H9 (cell line): ENCODE results near the gene GBP4. TPM values are rescaled to one million over a fixed set of nuclear protein-coding genes. Genes with fewer than 3 reads are reported as not detected.
"Not testable (repeated sequence)": the region's sequence is repeated elsewhere in the genome, so short reads cannot be mapped to it uniquely, and the experiment has no call there.

ENCODE experiments used
- DNase-seq: peaks from one replicate; pipeline ENCODE4 v3.0.0-alpha.2; 2017
- H2AFZ ChIP-seq: one replicate; pipeline ENCODE4 v1.6.1; 2013; ENCODE audit warnings: mild to moderate bottlenecking, low read length, control low read depth, moderate library complexity
- H2AK5ac ChIP-seq: 2 replicates; pipeline ENCODE4 v1.6.1; 2013; ENCODE audit warnings: low read length, control low read depth, mixed read lengths; ENCODE audit not compliant: insufficient read length
- H2BK120ac ChIP-seq: one replicate; pipeline ENCODE4 v1.6.1; 2013; ENCODE audit warnings: low read depth, mild to moderate bottlenecking, low read length, control low read depth, inconsistent platforms; ENCODE audit not compliant: poor library complexity, severe bottlenecking
- H2BK12ac ChIP-seq: 2 replicates; pipeline ENCODE4 v1.6.1; 2013; ENCODE audit warnings: low read length, control low read depth, mixed read lengths, low read depth; ENCODE audit not compliant: insufficient read length
- H2BK15ac ChIP-seq: 2 replicates; pipeline ENCODE4 v1.6.1; 2013; ENCODE audit warnings: low read depth, low read length, control low read depth
- H2BK20ac ChIP-seq: one replicate; pipeline ENCODE4 v1.6.1; 2013; ENCODE audit warnings: low read depth, mild to moderate bottlenecking, low read length, control low read depth, inconsistent platforms; ENCODE audit not compliant: poor library complexity, severe bottlenecking
- H2BK5ac ChIP-seq: 2 replicates; pipeline ENCODE4 v1.6.1; 2013; ENCODE audit warnings: low read length, control low read depth, mixed read lengths; ENCODE audit not compliant: insufficient read length
- H3K14ac ChIP-seq: 2 replicates; pipeline ENCODE4 v1.6.1; 2013; ENCODE audit warnings: low read length, control low read depth; ENCODE audit not compliant: insufficient read depth
- H3K18ac ChIP-seq: 2 replicates; pipeline ENCODE4 v1.6.1; 2013; ENCODE audit warnings: low read depth, mild to moderate bottlenecking, mixed read lengths, low read length, control low read depth; ENCODE audit not compliant: insufficient read length
- H3K23ac ChIP-seq: 2 replicates; pipeline ENCODE4 v1.6.1; 2013; ENCODE audit warnings: low read length, control low read depth, mixed read lengths, low read depth; ENCODE audit not compliant: insufficient read length
- H3K23me2 ChIP-seq: 2 replicates; pipeline ENCODE4 v1.6.1; 2013; ENCODE audit warnings: low read depth, mild to moderate bottlenecking, mixed read lengths, low read length, control low read depth; ENCODE audit not compliant: insufficient read length, poor library complexity, severe bottlenecking
- H3K27ac ChIP-seq: 2 replicates; pipeline ENCODE4 v1.5.1; 2013; ENCODE audit warnings: low read length, control low read depth, mixed read lengths, low read depth; ENCODE audit not compliant: insufficient read length
- H3K27me3 ChIP-seq: 2 replicates; pipeline ENCODE4 v1.6.1; 2013; ENCODE audit warnings: low read length, control low read depth, inconsistent platforms; ENCODE audit not compliant: insufficient read depth
- H3K4ac ChIP-seq: 2 replicates; pipeline ENCODE4 v1.6.1; 2013; ENCODE audit warnings: low read depth, mild to moderate bottlenecking, control low read depth, inconsistent platforms, low read length, moderate library complexity
- H3K4me1 ChIP-seq: 2 replicates; pipeline ENCODE4 v1.6.1; 2013; ENCODE audit warnings: low read length, control low read depth, inconsistent platforms; ENCODE audit not compliant: insufficient read depth
- H3K4me2 ChIP-seq: 2 replicates; pipeline ENCODE4 v1.6.1; 2013; ENCODE audit warnings: low read length, control low read depth, mixed read lengths; ENCODE audit not compliant: insufficient read length, insufficient read depth
- H3K56ac ChIP-seq: 2 replicates; pipeline ENCODE4 v1.6.1; 2013; ENCODE audit warnings: low read depth, mild to moderate bottlenecking, mixed read lengths, low read length, control low read depth; ENCODE audit not compliant: insufficient read length
- H3K79me1 ChIP-seq: 2 replicates; pipeline ENCODE4 v1.6.1; 2013; ENCODE audit warnings: low read depth, mild to moderate bottlenecking, moderate library complexity, low read length, control low read depth, inconsistent platforms; ENCODE audit not compliant: insufficient read depth, poor library complexity, severe bottlenecking
- H3K79me2 ChIP-seq: 2 replicates; pipeline ENCODE4 v1.6.1; 2013; ENCODE audit warnings: low read length, control low read depth, inconsistent platforms; ENCODE audit not compliant: insufficient read depth
- H3K9ac ChIP-seq: 2 replicates; pipeline ENCODE4 v1.6.1; 2013; ENCODE audit warnings: low read length, control low read depth, mixed read lengths; ENCODE audit not compliant: insufficient read length; ENCODE audit errors: extremely low read depth
- H3K9me3 ChIP-seq: one replicate; pipeline ENCODE4 v1.6.1; 2013; ENCODE audit warnings: low read depth, low read length, inconsistent platforms; ENCODE audit not compliant: control insufficient read depth
- H3T11ph ChIP-seq: one replicate; pipeline ENCODE4 v1.6.1; 2013; ENCODE audit warnings: mild to moderate bottlenecking, low read length, control low read depth, inconsistent platforms
- H4K20me1 ChIP-seq: one replicate; pipeline ENCODE4 v1.6.1; 2013; ENCODE audit not compliant: control insufficient read depth, insufficient read length, insufficient read depth
- H4K5ac ChIP-seq: 2 replicates; pipeline ENCODE4 v1.6.1; 2013; ENCODE audit warnings: low read depth, mild to moderate bottlenecking, mixed read lengths, low read length, control low read depth; ENCODE audit not compliant: insufficient read length
- H4K8ac ChIP-seq: replicated peaks from 2 replicates; pipeline ENCODE4 v1.6.1; 2013; ENCODE audit warnings: low read length, control low read depth, mixed read lengths, low read depth; ENCODE audit not compliant: insufficient read length
- H4K91ac ChIP-seq: 2 replicates; pipeline ENCODE4 v1.6.1; 2013; ENCODE audit warnings: low read depth, mild to moderate bottlenecking, moderate library complexity, mixed read lengths, low read length, control low read depth; ENCODE audit not compliant: insufficient read length
- H3K27ac Mint-ChIP-seq, 3 experiments: 2 replicates in 2 of 3; 3 replicates in 1 of 3; pipeline ENCODE4 v1.8.0; 2020 to 2021; ENCODE audit warnings: mixed read lengths in 3 of 3, mild to moderate bottlenecking in 1 of 3, moderate library complexity in 1 of 3
- H3K27me3 Mint-ChIP-seq: 2 replicates; pipeline ENCODE4 v1.8.0; 2021; ENCODE audit warnings: low read depth, mild to moderate bottlenecking, moderate library complexity, mixed read lengths
- H3K36me3 Mint-ChIP-seq, 3 experiments: 2 replicates in 2 of 3; 3 replicates in 1 of 3; pipeline ENCODE4 v1.8.0; 2020 to 2021; ENCODE audit warnings: low read depth in 3 of 3, mixed read lengths in 3 of 3; ENCODE audit not compliant: insufficient read depth in 1 of 3
- H3K4me1 Mint-ChIP-seq, 2 experiments: 2 replicates each; pipeline ENCODE4 v1.8.0; 2020; ENCODE audit warnings: mixed read lengths in 2 of 2
- H3K4me3 Mint-ChIP-seq, 2 experiments: 2 replicates in 1 of 2; 3 replicates in 1 of 2; pipeline ENCODE4 v1.8.0; 2020 to 2021; ENCODE audit warnings: mild to moderate bottlenecking in 2 of 2, mixed read lengths in 2 of 2, moderate library complexity in 1 of 2
- H3K9me3 Mint-ChIP-seq, 2 experiments: 2 replicates in 1 of 2; 3 replicates in 1 of 2; pipeline ENCODE4 v1.8.0; 2020; ENCODE audit warnings: mild to moderate bottlenecking in 2 of 2, mixed read lengths in 2 of 2, moderate library complexity in 1 of 2
- CTCF ChIP-seq: fragments of 200-600 bp; sonication (generic); conservative IDR thresholded peaks from 3 replicates; pipeline ENCODE4 v1.8.0; 2021; ENCODE audit warnings: antibody characterized with exemption, mild to moderate bottlenecking
- WGBS: extraction: QIAGEN DNeasy Blood & Tissue Kit; methylation state at CpG from one replicate; pipeline ENCODE4 v1.1.7; 2013; ENCODE audit warnings: missing lambda C conversion rate, low lambda C conversion rate, mixed read lengths; ENCODE audit not compliant: insufficient read length; ENCODE audit errors: extremely low coverage; 5-methylcytosine and 5-hydroxymethylcytosine counted together
- total RNA-seq: library from RNA; stranded (reverse); gene quantifications from 2 replicates; pipeline ENCODE4 v1.2.1, GENCODE V29; 2021

GBP4 gene
- total RNA-seq, 1 experiment from 2014 or later = not detected

- no peak overlapping the region for H2BK15ac ChIP-seq
- H2AFZ ChIP-seq = no peak overlapping the region
- no peak overlapping the region for H2AK5ac ChIP-seq
- H2BK20ac ChIP-seq = no peak overlapping the region
- no peaks in the 10 kb centered on the region for H3K79me2 ChIP-seq
- no peak overlapping the region for H4K5ac ChIP-seq
- no peak overlapping the region for H3K27ac ChIP-seq
- peaks cover 17 to 36% of the 10 kb centered on the region in 2 experiments for H3K9me3 Mint-ChIP-seq
- no peak overlapping the region for H3T11ph ChIP-seq
- no peak for DNase-seq
- H3K36me3 Mint-ChIP-seq = peaks cover 0 to 8% (median 4%) of the 10 kb centered on the region in 3 experiments; a peak in 3 of 7 replicates
- no peak overlapping the region for H3K56ac ChIP-seq
- H3K9ac ChIP-seq = no peak overlapping the region
- no peak overlapping the region for H4K91ac ChIP-seq
- no CpG with 5 or more reads among the region's 1 CpG for WGBS
- H2BK12ac ChIP-seq = no peak overlapping the region
- no peak overlapping the region for H3K4ac ChIP-seq
- no peak overlapping the region for H3K27ac Mint-ChIP-seq
- no peak overlapping the region for H2BK120ac ChIP-seq
- no peaks in the 10 kb centered on the region for H3K4me1 Mint-ChIP-seq
- no peaks in the 10 kb centered on the region for H3K27me3 ChIP-seq
- no peak overlapping the region for H3K14ac ChIP-seq
- no peak overlapping the region for H3K23ac ChIP-seq
- no peak overlapping the region for H3K4me2 ChIP-seq
- no peak for TF ChIP-seq CTCF
- H4K8ac ChIP-seq = no peak overlapping the region
- H3K23me2 ChIP-seq = no peaks in the 10 kb centered on the region
- H3K79me1 ChIP-seq = no peaks in the 10 kb centered on the region
- no peaks in the 10 kb centered on the region; the same call in 1 of the 2 replicates for H3K27me3 Mint-ChIP-seq
- no peak overlapping the region for H3K18ac ChIP-seq
- H2BK5ac ChIP-seq = no peak overlapping the region
- H3K9me3 ChIP-seq = no peaks in the 10 kb centered on the region
- no peaks in the 10 kb centered on the region for H4K20me1 ChIP-seq
- no peaks in the 10 kb centered on the region for H3K4me1 ChIP-seq
- no peak overlapping the region for H3K4me3 Mint-ChIP-seq
Measured at GRCh38 chr1:89221341-89221740, 22.6 kb upstream of the GBP4 start.

GRCh38 chr1:89219851-89220250 is 21.1 kb upstream of the GBP4 start:
- H3K27me3 Mint-ChIP-seq, H3K9me3 ChIP-seq, H3K18ac ChIP-seq, H3K4me3 Mint-ChIP-seq, H3K79me2 ChIP-seq, H3K23ac ChIP-seq, H3K27ac Mint-ChIP-seq, H3K36me3 Mint-ChIP-seq, H3K14ac ChIP-seq, H3K56ac ChIP-seq, H3K4me2 ChIP-seq, H2BK12ac ChIP-seq, H4K20me1 ChIP-seq, H3K4me1 Mint-ChIP-seq, H3K4me1 ChIP-seq, H3K79me1 ChIP-seq, H3K27ac ChIP-seq, H2AFZ ChIP-seq, H3K23me2 ChIP-seq, H2BK20ac ChIP-seq, H3K27me3 ChIP-seq, DNase-seq, H2AK5ac ChIP-seq, H4K91ac ChIP-seq, H3K9ac ChIP-seq, H3T11ph ChIP-seq, H2BK120ac ChIP-seq, H4K8ac ChIP-seq, H2BK5ac ChIP-seq, H4K5ac ChIP-seq, H2BK15ac ChIP-seq, H3K4ac ChIP-seq: not testable (repeated sequence)
- H3K9me3 Mint-ChIP-seq = peaks cover 13 to 29% of the 10 kb centered on the region in 2 experiments
